Adrenal gland (tissue), 12 donors: ENCODE measurements around the gene STK35. TPM values are rescaled to one million over a fixed set of nuclear protein-coding genes. Genes with fewer than 3 reads are reported as not detected.

ENCODE experiments used
- DNase-seq, 7 donors: peaks; one replicate each; pipeline ENCODE4 v3.0.0-alpha.2; 2019 to 2020
- H3K27ac ChIP-seq, 5 donors: fragments of 200-600 bp; sonication (generic) in 4 of 5; 1 replicate in 3 of 5; 2 replicates in 2 of 5; pipeline versions ENCODE4 v1.5.1 to v1.8.0; 2016 to 2020; ENCODE audit warnings: mild to moderate bottlenecking in 1 of 5
- H3K27me3 ChIP-seq: fragments of 200-600 bp; 2 replicates; pipeline ENCODE4 v1.8.0; 2021
- H3K36me3 ChIP-seq, 2 donors: fragments of 200-600 bp; replicated peaks in 1 of 2; 1 replicate in 1 of 2; 2 replicates in 1 of 2; pipeline versions ENCODE4 v1.5.1 to v1.8.0; 2018 to 2022
- H3K4me1 ChIP-seq, 2 donors: fragments of 200-600 bp; replicated peaks in 1 of 2; 1 replicate in 1 of 2; 2 replicates in 1 of 2; pipeline versions ENCODE4 v1.5.1 to v1.8.0; 2018 to 2021
- H3K4me3 ChIP-seq, 4 donors: fragments of 200-600 bp; sonication (generic) in 3 of 4; one replicate each; pipeline ENCODE4 v1.5.1; 2016 to 2018
- H3K9me3 ChIP-seq, 3 donors: fragments of 200-600 bp; sonication (generic) in 1 of 3; replicated peaks in 1 of 3; 1 replicate in 2 of 3; 2 replicates in 1 of 3; pipeline versions ENCODE4 v1.5.1 to v1.8.0; 2016 to 2021
- POLR2A ChIP-seq, 2 donors: fragments of 450-650 bp; IDR thresholded peaks; one replicate each; pipeline ENCODE4 v1.6.1; 2017; ENCODE audit warnings: antibody characterized with exemption in 2 of 2, mild to moderate bottlenecking in 2 of 2, moderate library complexity in 1 of 2
- WGBS, 4 donors: extraction: QIAGEN DNeasy Blood & Tissue Kit in 2 of 4; methylation state at CpG; one replicate each; pipeline versions ENCODE4 v1.1.5 to v1.1.7; 2013 to 2017; 5-methylcytosine and 5-hydroxymethylcytosine counted together
- intact Hi-C, 2 donors: fragments of 100-400 bp; cut with DNase I; formaldehyde crosslinking; loops; one replicate each; pipeline versions ENCODE4 v1.14.1 to v1.15.0; 2022 to 2023
- polyA plus RNA-seq, 3 donors: library from polyadenylated mRNA; stranded (reverse); fragments of 200-250 nt in 2 of 3; fragments of 350-450 nt in 1 of 3; fragmentation: Illumina TruSeq in 1 of 3; extraction: RNeasy Lipid Tissue Mini Kit (QIAGEN cat#74804) in 1 of 3; gene quantifications; one replicate each; pipeline ENCODE4 v1.2.3, GENCODE V29; 2013 to 2014
- total RNA-seq, 9 donors: library from RNA; depleted of rRNA in 4 of 9; stranded (reverse); fragments of >200 nt in 4 of 9; fragments of 120-200 nt in 1 of 9; fragmentation: NEBNext Ultra II Directional in 1 of 9; extraction: Animal tissue kit (Norgen Biotek cat#: 25700) in 1 of 9; gene quantifications; one replicate each; pipeline versions ENCODE4 v1.1.0 to v1.2.4, GENCODE V29; 2013 to 2023
- TF ChIP-seq, protein P1 (sequence below), 6 experiments: fragments of 450-650 bp in 4 of 6; fragments of 200-600 bp in 2 of 6; sonication (generic) in 1 of 6; IDR thresholded peaks; 1 replicate in 5 of 6; 2 replicates in 1 of 6; pipeline versions ENCODE4 v1.5.1 to v1.8.0; 2016 to 2021; ENCODE audit warnings: antibody characterized with exemption in 6 of 6, mild to moderate bottlenecking in 2 of 6, moderate library complexity in 1 of 6
- donor health status: healthy with polysubstance abuse.
- donor health status: Bipolar disorder and iron deficiency.
- donor health status: DM: yes; HTN: yes; CAD: no.
- donor health status: DM: no; HTN: no; CAD: no.
- donor health status: DM: no; HTN: no; CAD: no.
- donor health status: DM: yes; HTN: yes; CAD: no.

The STK35 gene
- total and polyA plus RNA-seq, 12 donors: 7.2 to 32.8 (median 20.9) TPM

DNA sequence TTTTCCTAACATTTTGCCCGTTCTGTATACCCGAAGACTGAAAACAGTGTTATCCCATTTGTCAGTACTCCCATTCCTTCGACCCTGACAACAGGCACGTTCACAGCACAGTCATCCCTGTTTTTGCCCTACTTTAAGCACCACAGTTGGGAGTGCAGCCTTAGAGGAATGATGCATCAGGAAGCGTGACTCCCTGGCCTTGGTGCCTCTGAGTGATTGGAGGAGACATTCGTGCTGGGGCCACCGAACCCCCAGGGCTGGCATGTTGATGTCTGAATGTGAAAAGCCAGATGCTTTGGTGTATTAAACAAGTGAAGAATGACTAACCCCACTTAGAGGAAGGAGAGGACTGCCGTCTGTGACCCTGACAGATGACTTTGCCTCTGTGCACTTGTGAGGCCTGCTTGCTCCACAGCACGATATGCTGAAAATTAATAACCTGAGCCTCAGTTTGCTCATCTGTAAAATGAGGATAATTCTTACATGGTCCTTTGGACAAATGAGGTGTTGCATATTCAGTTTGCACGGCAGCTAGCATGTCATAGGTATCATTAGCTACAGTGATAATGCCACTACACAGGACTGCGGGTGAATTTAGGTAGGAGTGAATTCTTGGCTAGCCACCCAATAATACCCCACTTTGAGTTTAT lies 36.0 kb downstream of the STK35 start:
- peak overlapping the region in 4 of 5 donors; percentile 72 to 88 (median 80) for H3K27ac ChIP-seq
- H3K4me1 ChIP-seq: peaks cover 38 to 49% of the 10 kb centered on the region in 2 donors
- WGBS, 4 donors: 49 to 62% (median 53%) methylated on average over 11 of the region's 11 CpGs
- TF ChIP-seq, protein P1, sequence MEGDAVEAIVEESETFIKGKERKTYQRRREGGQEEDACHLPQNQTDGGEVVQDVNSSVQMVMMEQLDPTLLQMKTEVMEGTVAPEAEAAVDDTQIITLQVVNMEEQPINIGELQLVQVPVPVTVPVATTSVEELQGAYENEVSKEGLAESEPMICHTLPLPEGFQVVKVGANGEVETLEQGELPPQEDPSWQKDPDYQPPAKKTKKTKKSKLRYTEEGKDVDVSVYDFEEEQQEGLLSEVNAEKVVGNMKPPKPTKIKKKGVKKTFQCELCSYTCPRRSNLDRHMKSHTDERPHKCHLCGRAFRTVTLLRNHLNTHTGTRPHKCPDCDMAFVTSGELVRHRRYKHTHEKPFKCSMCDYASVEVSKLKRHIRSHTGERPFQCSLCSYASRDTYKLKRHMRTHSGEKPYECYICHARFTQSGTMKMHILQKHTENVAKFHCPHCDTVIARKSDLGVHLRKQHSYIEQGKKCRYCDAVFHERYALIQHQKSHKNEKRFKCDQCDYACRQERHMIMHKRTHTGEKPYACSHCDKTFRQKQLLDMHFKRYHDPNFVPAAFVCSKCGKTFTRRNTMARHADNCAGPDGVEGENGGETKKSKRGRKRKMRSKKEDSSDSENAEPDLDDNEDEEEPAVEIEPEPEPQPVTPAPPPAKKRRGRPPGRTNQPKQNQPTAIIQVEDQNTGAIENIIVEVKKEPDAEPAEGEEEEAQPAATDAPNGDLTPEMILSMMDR (IDR thresholded peaks at IDR 0.05): no peak
- peak in 1 of 2 donors; percentile 58 for TF ChIP-seq POLR2A (IDR thresholded peaks at IDR 0.05)
- H3K4me3 ChIP-seq: no peak overlapping the region
- intact Hi-C loops: no loop called here
- no peaks in the 10 kb centered on the region for H3K27me3 ChIP-seq
- no peaks in the 10 kb centered on the region for H3K9me3 ChIP-seq
- no peaks in the 10 kb centered on the region for H3K36me3 ChIP-seq
- peak; percentile 82 to 96 (median 93) for DNase-seq

DNA sequence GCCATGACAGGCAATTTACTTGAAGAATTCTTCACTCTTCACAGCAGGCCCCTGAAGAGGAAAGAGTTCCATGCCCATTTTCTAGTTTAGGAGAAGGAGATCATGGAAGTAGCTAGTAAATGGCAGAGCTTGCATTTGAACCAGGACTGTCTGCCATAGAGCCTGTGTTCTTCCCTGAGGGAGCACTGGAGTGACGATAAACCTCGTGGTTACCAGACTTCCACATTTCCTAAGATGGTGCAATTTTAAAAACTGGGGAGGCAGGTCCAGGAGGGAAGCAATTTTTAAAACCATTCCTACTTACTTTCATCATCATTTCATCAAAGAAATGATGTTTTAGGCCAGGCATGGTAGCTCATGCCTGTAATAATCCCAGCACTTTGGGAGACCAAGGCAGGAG lies 36.8 kb downstream of the STK35 start:
- 56 to 89% (median 78%) methylated on average over 2 of the region's 2 CpGs for WGBS, 4 donors
- Histone ChIP-seq H3K9me3 (no peaks in the 10 kb centered on the region), H3K27me3 (no peaks in the 10 kb centered on the region), H3K36me3 (no peaks in the 10 kb centered on the region), H3K27ac (peak overlapping the region in 4 of 5 donors; percentile 50 to 88 (median 80)), H3K4me1 (peaks cover 32 to 41% of the 10 kb centered on the region in 2 donors), H3K4me3 (no peak overlapping the region)
- no peak for DNase-seq
- TF ChIP-seq, protein P1 (IDR thresholded peaks at IDR 0.05): no peak
- intact Hi-C loops: no loop called here

DNA sequence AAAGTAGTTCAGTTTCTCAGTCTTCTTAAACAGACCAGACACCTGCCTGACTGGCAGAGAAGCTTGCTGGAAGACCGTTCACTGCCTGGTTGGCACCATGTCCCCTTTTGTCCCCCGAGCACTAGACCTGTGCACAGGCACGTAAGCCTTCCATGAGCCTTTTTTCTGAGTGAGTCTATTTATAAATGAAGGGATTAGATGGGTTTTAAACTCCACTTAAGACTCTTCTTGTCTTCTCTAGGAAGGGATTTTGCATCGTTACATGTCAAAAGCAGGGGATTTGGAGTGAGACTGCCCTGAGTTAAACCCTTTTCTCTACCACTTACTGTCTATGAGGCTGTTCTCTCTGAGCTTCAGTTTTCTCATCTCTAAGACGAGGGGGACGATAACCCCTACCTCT lies 37.6 kb downstream of the STK35 start:
- no peaks in the 10 kb centered on the region for H3K27me3 ChIP-seq
- TF ChIP-seq, protein P1 (IDR thresholded peaks at IDR 0.05): no peak
- no peak for TF ChIP-seq POLR2A (IDR thresholded peaks at IDR 0.05)
- H3K9me3 ChIP-seq: no peaks in the 10 kb centered on the region
- H3K4me3 ChIP-seq: no peak overlapping the region
- no peak for DNase-seq
- peak overlapping the region in 1 of 5 donors; percentile 85 for H3K27ac ChIP-seq
- peaks cover 0 to 6% of the 10 kb centered on the region in 2 donors for H3K36me3 ChIP-seq
- intact Hi-C loops: no loop called here
- WGBS, 4 donors: 93 to 97% (median 95%) methylated on average over 6 of the region's 6 CpGs
- peaks cover 23 to 33% of the 10 kb centered on the region in 2 donors for H3K4me1 ChIP-seq

DNA sequence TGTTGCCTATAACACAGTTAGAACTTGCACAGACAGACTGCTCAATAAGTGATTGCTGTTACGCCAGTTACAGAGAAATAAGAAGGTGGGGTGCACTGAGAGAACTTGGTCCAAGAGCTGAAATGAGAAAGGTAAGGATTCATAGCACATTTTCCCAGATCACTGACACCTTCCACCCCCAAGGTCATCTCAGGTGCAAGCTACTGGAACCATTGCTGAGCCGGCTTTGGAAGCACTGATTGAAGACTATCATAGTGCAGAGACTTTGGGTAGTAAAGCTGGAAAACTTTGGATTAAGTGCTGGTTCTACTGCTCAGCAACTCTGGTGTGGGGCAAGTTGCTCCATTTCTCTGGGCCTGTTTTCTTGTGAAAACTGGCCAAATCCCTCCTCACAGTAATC lies 38.1 kb downstream of the STK35 start:
- H3K27ac ChIP-seq: peak overlapping the region in 2 of 5 donors; percentile 65 to 76
- no peaks in the 10 kb centered on the region for H3K9me3 ChIP-seq
- H3K4me3 ChIP-seq: no peak overlapping the region
- 91 to 96% (median 95%) methylated on average over 2 of the region's 2 CpGs for WGBS, 4 donors
- intact Hi-C loops: no loop called here
- peaks cover 0 to 11% of the 10 kb centered on the region in 2 donors for H3K36me3 ChIP-seq
- no peak for TF ChIP-seq POLR2A (IDR thresholded peaks at IDR 0.05)
- TF ChIP-seq, protein P1 (IDR thresholded peaks at IDR 0.05): no peak
- no peaks in the 10 kb centered on the region for H3K27me3 ChIP-seq
- peaks cover 22 to 30% of the 10 kb centered on the region in 2 donors for H3K4me1 ChIP-seq
- DNase-seq: no peak
